Stimulated activated CD8-positive, alpha-beta memory T cell treated with anti-CD3 and anti-CD28 coated beads, Interleukin-15, amount 100 ng/mL, for 24 hours (primary cell): ENCODE measurements around the gene OSBPL8.

Source experiments
- DNase-seq: peaks from one replicate; pipeline ENCODE4 v3.0.0-alpha.2; 2020; ENCODE audit warnings: low read depth

The OSBPL8 gene, protein sequence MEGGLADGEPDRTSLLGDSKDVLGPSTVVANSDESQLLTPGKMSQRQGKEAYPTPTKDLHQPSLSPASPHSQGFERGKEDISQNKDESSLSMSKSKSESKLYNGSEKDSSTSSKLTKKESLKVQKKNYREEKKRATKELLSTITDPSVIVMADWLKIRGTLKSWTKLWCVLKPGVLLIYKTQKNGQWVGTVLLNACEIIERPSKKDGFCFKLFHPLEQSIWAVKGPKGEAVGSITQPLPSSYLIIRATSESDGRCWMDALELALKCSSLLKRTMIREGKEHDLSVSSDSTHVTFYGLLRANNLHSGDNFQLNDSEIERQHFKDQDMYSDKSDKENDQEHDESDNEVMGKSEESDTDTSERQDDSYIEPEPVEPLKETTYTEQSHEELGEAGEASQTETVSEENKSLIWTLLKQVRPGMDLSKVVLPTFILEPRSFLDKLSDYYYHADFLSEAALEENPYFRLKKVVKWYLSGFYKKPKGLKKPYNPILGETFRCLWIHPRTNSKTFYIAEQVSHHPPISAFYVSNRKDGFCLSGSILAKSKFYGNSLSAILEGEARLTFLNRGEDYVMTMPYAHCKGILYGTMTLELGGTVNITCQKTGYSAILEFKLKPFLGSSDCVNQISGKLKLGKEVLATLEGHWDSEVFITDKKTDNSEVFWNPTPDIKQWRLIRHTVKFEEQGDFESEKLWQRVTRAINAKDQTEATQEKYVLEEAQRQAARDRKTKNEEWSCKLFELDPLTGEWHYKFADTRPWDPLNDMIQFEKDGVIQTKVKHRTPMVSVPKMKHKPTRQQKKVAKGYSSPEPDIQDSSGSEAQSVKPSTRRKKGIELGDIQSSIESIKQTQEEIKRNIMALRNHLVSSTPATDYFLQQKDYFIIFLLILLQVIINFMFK

DNA sequence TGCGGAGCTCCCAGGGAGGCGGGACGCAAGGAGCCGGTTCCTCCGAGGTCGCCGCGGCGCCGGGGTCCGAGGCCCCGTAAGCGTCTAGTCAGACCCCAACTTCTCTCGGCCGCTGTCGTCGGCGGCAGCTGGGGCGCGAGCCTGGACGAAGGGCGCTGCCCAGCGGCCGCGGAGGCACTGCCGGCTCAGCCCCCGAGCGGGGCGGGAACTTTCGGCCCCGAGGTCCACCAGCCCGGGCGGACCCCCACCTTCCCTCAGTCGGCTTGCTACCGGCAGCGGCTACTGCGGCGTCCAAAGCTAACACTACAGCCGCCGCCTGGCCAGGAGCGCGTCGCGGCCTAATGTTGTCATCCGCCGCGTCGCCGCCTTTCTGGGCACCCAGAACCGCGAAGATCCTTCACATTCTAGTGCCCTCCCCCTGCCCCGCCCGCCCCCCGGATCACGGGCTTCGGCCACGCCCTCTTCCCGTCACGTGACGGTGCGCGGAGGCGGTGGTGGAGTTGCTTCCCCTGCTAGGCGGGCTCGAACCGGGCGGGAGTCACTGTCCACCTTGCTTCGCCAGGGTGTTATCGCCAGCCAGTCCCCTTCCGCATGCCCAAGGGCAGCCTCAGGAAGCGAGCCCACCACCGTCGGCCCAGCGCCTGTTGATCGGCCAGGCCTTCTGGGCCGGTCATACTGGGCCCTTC, at the start of gene OSBPL8:
OSBPL8 (minus strand) TSS at position 372 of the 686 bp plus-strand sequence. CDS start 72,220 bp downstream, outside the sequence.
- DNase-seq = peak; percentile 96

DNA sequence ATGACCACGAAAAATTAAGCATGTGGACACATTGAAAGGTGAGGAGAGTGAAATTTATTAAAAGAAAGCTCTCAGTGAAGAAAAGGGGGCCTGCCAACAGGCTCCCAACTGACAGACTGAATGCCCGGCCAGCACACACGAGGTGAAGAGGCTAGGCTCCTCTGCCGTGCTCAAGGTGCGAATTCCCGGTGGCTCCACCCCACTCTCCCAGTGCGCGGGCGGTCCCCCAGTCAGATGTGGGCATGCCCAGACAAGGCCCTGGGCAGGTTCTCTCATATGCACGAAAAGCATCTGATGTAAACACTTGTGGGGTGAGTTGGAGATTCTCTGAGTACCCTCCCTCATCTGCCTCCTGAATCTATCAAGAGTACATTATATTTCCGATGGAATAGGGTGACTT, 48.5 kb upstream of the OSBPL8 start:
- no peak for DNase-seq

DNA sequence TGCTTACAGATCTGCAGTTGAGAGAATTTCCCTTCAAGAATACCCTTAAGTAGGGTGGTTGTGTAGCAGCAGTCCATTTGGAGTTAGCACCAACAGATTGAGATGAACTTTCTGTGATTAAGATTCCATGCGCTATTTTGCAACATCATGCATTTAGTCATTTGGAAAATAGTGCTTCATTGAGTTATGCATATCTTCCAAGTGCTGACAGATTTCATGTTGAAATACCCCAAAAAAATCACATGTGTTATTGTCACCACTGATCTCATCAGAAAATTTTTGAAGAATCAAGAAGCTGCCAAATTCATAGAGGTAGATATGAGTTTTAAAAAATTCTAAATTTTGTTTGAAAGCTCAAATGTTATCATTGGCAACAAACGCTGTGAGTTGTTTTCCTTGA, 35.5 kb upstream of the OSBPL8 start:
- DNase-seq = no peak

DNA sequence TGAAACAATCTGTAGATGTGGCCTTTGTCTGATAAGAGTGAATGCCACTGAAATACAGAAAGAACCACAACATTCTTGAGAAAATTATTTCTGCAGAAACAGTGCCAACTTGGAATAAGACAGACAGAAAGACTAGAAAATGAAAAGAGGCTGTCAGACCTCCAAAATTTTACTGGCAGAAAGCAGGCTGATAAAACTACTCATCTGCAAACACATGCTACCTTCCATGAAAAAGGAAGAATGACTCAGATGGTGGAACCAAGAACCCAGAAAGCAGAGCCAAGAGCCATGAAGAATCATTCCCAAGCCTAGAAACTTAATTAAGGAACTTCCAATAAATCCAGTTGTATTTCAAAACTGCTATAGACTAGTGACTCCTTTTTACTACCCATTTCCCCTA, 31.9 kb upstream of the OSBPL8 start:
- no peak for DNase-seq

DNA sequence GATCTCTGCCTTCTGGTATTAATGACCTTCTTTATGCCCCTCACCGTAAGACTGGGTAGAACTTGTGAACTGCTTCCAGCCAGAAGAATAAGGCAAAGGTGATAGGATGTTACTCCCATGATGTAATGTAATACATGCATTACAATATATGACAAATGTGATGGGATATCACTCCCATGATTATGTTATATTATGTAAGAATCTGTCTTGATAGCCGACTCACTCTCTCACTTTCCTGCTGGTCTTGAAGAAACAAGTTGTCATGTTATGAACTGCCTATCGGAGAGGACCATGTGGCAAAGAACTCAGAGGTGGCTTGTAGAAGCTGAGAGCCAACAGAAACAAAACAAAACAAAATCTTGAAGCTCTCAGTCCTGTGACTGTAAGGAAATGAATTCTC, 30.6 kb upstream of the OSBPL8 start:
- no peak for DNase-seq

DNA sequence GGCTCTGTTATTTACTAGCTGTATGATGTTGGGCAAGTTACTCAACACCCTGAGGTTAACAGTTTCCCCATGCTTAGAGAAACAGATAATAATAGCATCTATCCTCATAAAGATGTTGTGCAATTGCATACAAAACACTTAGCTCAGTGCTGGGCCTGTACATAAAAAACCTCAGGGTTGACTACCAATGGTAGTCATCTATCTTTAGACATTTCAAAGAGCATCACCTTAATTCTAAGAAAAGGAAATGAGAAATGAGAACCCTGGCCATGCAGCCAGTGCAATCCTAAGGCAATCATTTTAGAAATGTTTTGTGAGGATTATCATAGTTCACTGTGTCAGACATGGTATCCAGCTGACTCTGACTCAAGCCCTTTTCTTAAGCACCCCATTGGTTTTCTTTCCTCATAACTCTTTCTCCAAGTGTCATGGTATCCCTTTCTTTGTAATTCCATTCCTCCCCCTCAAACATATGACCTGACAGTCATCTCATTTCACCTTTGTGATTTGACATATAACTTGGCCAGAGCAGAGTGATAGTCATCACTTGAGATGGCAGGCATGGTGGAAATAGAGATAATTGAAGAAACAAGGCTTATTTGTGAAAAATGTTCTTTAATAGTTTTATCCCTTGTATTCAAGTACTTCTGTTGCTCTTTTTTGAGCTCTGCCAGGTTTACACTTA, 29.5 kb upstream of the OSBPL8 start:
- DNase-seq = no peak

DNA sequence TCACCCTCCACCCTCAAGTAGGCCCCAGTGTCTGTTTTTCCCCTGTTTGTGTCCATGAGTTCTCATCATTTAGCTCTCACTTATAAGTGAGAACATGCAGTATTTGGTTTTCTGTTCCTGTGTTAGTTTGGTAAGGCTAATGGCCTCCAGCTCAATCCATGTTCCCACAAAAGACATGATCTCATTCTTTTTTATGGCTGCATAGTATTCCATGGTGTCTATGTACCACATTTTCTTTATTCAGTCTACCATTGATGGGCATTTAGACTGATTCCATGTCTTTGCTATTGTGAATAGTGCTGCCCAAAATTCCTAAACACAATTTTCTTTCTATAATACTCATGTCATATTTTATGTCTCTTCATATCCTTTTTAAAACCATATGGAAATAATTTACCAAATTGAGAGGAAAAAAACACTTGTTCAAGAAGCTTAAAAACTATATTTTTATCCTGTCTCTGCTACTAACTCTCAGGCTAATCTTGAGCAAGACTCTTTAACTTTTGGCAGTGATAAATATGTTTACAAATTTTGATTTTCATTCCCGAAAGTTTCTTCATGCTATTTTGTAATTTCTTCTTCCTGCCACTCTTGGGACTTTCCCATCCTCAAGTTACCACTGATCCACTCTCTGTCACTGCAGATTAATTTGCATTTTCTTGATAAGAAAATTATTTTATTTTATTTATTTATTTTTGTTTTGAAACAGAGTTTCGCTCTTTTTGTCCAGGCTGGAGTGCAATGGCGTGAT, 28.0 kb upstream of the OSBPL8 start:
- DNase-seq = no peak

DNA sequence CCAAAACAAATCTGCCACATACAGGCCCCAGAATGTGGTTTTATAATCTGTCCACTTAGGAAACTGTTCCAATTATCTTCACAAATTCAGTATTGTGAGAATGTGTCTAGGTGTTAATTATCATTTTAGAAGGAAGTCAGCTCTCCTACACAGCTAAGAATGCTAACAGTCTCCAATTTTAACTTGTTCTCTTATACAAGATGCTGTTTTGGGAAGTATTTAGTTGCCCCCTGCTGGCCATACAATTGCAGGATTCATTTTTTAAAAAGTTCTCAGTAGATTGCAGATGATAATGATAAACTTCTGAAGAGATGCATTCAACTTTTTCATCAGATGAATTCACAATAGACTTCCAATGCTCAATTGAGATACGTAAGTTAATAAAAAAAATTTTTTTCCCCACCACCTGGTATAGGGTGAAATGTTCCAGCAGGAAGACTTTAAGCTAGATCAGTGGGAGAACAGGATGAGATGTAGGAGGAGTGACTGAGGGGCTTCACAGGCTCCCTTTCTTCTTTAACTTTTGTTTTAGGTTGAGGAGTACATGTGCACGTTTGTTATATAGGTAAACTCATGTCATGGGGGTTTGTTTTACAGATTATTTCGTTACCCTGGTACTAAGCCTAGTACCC, 27.3 kb upstream of the OSBPL8 start:
- no peak for DNase-seq

DNA sequence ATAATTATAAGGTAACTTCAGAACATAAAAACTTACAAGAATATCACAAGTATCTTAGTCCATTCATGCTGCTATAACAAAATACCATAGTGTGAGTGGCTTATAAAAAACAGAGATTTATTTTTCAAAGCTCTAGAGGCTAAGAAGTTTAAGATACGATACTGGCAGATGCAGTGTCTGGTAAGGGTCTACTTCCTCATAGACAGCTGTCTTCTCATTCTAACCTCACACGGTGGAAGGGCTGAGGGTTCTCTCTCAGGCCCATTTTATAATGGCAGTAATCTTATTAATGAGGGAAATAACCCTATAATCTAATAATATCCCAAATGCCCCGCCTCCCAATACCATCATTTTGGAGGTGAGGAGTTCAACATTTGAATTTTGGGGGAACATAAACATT, 23.7 kb upstream of the OSBPL8 start:
- DNase-seq = no peak

DNA sequence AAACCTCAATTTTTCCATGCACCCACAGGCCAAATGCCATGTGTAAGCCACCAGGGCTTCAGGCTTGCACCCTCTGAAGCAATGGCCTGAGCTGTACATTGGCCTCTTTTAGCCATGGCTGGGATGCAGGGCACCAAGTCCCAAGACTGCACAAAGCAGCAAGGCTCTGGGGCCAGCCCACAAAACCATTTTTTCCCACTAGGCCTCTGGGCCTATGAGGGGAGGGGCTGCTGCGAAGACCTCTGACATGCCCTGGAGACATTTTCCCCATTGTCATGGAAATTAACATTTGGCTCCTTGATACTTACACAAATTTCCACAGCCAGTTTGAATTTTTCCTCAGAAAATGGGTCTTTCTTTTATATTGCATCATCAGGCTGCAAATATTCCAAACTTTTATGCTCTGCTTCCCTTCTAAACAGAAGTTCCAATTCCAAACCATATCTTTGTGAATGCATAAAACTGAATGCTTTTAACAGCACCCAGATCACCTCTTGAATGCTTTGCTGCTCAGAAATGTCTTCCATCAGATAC, 14.3 kb upstream of the OSBPL8 start:
- no peak for DNase-seq

DNA sequence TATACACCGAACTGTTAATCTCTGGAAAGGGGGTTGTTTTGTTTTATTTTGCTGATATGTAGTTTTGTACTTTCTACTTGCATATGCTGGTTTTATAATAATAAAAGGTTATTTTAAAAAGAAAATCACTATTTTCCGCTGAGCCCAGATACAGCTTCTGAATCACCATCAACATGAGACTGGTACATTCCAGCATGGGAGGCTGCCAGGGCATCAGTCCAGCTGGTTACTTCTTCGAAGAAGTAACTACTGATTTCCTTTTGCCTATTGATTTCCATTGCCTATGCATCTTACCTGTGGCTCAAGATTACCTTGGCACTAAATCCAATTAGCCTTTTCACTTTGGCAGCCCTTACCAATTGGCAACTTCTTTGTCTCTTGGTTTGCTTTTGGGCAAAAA, 11.7 kb upstream of the OSBPL8 start:
- DNase-seq = no peak

DNA sequence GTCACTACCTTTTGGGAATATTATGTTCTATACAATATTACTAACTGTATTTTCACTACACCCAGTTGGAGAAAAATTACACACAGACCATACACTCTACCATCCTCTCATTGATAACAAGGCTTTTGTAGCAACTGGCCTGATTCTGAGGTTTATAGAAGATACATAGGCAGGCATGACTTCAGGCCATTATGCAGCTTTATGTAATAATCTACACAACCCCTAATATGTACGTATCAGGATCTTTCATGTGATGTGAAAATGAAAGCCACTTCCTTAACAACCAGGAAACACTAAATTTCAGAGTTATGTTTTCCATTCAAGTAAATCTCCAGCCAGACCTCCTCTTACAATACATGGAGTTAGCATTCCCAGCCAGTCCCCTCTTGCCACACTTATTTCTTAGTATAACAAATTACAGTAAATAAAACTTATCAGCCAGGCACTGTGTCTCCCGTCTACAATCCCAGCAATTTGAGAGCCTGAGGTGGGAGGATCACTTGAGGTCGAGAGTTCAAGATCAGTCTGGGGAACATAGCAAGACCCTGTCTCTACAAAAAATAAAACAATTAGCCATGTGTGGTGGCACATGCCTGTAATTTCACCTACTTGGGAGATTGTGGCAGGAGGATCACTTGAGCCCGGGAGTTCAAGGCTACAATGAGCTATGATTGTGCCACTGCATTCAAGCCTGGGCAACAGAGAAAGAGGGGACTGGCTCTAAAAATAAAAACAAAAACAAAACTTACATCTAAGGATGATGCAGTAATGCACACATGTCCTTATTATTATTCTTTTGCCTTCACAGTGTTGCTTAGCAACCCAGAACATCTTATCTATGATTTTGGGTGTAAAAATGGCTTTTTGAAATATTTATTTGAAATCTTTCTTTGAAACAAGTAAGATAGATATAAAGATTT, 10.4 kb upstream of the OSBPL8 start:
- no peak for DNase-seq

DNA sequence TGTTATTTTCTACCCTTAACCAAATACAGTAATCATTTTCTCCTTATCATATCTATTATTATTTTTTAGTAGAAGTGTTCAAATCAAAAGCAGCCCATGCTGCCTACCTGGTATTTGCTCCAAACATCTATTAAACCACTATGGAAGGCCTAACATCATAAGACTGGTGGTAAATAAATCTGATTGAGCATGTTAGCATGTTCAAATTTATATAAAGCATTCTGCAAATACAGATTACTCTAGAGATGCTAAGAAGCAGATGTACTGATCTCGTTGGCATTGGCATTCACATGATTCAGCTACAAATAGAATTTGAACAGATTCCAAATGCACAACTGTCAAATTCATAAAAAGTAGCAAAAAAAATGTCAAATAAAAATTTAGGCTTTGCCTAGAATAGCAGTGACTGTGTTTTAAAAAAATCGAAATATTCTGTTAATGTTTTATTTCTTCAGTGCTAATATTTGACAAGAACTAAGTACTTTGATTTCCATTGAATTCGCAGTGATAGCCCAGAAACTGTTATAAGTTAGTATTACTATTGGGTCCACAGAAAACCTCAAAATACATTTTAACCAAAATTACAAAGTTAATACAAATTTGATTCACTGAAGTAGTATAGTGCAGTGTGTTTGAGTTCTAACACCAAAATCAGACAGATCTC, 9.4 kb upstream of the OSBPL8 start:
- no peak for DNase-seq

DNA sequence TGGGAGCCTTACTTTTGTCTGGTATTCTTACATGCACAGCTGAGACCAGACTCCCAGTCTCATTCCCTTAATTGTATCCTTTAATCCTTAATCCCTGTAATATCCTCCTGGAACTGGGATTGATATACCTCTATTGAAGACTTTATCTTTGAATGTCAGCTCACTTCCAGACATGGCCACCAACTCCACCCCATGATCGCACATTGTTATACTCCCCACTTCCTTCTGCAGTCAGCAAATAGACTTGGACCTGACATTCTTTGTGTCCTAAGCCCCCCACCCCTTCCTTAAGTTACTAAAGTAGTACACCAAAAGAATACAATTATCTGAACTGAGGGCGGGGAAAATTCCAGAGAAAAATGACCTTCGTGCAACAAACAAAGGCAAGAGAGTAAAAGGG, 8.6 kb upstream of the OSBPL8 start:
- DNase-seq = no peak

DNA sequence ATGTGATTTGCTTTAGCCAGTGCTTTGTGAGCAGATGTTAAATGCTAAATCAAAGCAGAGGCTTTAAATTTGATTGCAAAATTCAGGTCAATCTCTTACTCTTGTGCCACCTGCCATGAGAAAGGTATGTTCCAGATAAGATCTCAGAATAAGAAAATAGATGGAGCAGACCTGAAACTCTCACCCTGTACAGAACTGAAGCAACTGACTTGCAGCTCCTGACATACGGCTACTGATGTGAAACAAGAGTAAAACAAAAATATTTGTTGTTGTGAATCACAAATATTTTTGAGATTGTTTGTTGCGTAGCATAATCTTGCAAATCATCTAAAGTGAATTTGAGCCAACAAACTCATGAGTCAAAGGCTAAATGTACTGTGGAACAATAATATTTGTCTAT, 3.5 kb upstream of the OSBPL8 start:
- DNase-seq = no peak

DNA sequence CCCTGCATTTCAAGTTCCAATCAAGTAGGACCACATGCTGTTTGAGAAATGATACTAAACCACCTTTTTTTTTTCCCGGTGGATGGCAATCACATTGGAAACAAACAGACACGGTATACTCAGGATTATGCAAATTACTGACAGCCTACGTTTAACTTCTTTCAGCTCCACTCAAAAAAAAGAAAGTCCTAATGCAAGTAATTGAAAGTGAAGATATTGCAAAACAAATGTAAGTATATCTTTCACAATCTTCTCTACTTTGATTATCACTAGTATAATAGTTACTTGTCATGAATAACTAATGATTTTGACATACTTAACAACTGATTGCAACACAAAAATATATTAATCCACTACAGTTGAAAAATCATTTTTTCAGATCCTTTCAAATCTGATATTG, 2.6 kb upstream of the OSBPL8 start:
- DNase-seq = no peak

DNA sequence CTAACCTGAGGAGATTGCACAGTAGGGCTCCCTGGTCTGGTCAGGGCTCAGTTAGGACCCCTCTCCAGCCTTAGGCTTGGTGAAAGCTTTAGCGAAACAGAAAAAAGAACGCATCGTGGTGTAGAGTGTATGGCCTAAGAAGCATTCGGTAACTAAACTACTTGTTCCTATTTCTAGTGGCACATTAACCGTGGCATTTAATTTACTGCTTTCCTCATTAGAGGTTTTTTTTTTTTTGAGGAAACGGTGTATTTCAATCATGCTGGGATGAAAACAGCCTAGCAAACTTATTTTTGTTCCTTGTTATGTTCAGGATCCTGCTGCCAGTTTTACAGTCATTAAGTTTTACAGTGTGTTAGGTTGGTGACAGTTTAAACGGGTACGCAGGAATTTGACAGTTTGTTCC, 518 bp upstream of the OSBPL8 start:
- DNase-seq = no peak

DNA sequence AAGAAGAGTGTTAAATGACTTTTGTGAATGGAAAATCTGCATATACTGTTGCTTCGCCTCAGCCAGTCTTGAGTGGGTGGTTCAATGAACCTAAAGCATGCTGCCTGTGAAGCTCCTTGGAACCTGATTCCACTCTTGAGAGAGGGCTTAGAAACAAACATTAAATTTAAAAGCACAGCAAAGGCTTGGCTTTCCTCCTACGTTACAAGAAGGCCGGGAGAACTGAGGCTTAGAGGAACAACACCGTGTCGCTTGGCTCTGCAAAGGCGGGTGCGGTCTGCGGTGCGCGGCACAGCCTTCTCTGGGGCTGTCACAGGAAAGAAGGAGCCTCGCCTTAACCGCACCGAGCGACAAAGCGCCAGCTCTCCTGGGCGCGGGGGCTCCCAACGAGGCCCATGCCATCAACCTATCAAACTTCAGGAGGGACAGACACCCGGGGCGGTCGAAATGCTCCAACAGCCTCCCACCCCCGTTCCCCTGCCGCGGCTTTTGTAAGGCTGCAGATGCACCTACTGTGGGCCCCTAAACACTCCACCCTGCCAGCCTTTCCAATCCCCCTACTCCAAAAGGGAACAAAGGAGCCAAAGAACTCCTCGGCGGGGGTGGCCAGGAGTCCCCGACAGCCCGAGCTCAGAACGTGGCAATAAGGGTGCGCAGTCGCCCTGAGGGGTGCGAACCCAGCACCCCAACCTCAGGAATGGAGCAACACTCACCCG, 729 bp downstream of the OSBPL8 start:
- peak; percentile 55 for DNase-seq
